HEK293 (cell line): ENCODE data around the gene IP6K3.

Source experiments
- CTCF ChIA-PET: fragments of 350-600 bp; formaldehyde crosslinking; extraction: SDS; loops from one replicate; lab custom pipeline; 2021; ENCODE audit warnings: antibody characterized with exemption; lab: Yijun Ruan, JAX
- POLR2A ChIA-PET: fragments of 300-600 bp; formaldehyde crosslinking; extraction: SDS; loops from one replicate; lab custom pipeline; 2020; ENCODE audit warnings: antibody characterized with exemption, inconsistent platforms; lab: Yijun Ruan, JAX
- H3K27ac ChIP-seq: fragments of 200-500 bp; sonication (Bioruptor generic); 2 replicates; pipeline ENCODE4 v1.5.1; 2014; ENCODE audit warnings: low read depth, low read length, control low read depth, inconsistent platforms; ENCODE audit errors: extremely low read depth
- H3K36me3 ChIP-seq, 2 experiments: fragments of 200-500 bp in 1 of 2; sonication (Bioruptor generic) in 1 of 2; 1 replicate in 1 of 2; 2 replicates in 1 of 2; pipeline ENCODE4 v1.5.1; 2014 to 2017; ENCODE audit warnings: inconsistent platforms in 2 of 2, low read length in 2 of 2; ENCODE audit not compliant: control insufficient read depth in 2 of 2, insufficient read depth in 1 of 2
- H3K4me1 ChIP-seq: fragments of 200-500 bp; sonication (Bioruptor generic); 2 replicates; pipeline ENCODE4 v1.5.1; 2014; ENCODE audit warnings: mild to moderate bottlenecking, low read length, inconsistent platforms; ENCODE audit not compliant: control insufficient read depth, insufficient read depth
- H3K4me3 ChIP-seq: 2 replicates; pipeline ENCODE4 v1.5.1; 2011; ENCODE audit warnings: low read depth, mild to moderate bottlenecking, control low read depth, low read length, moderate library complexity
- H3K9me3 ChIP-seq: fragments of 200-500 bp; sonication (Bioruptor generic); 2 replicates; pipeline ENCODE4 v1.5.1; 2014; ENCODE audit warnings: low read depth, low read length, inconsistent platforms; ENCODE audit not compliant: control insufficient read depth, insufficient read depth
- EGR2 ChIP-seq: fragments of 450-650 bp; formaldehyde crosslinking; IDR thresholded peaks from 2 replicates; pipeline ENCODE4 v1.5.1; 2016; ENCODE audit warnings: low read depth, missing biosample characterization, missing genetic modification characterization
- GFI1B ChIP-seq: fragments of 450-650 bp; formaldehyde crosslinking; IDR thresholded peaks from 2 replicates; pipeline ENCODE4 v1.5.1; 2016; ENCODE audit warnings: missing biosample characterization, missing genetic modification characterization
- INSM2 ChIP-seq: fragments of 450-650 bp; formaldehyde crosslinking; IDR thresholded peaks from 2 replicates; pipeline ENCODE4 v1.5.1; 2016; ENCODE audit warnings: missing biosample characterization, missing genetic modification characterization
- KLF1 ChIP-seq: fragments of 450-650 bp; formaldehyde crosslinking; IDR thresholded peaks from 2 replicates; pipeline ENCODE4 v1.5.1; 2016; ENCODE audit warnings: missing biosample characterization, missing genetic modification characterization
- KLF17 ChIP-seq: fragments of 450-650 bp; formaldehyde crosslinking; IDR thresholded peaks from 2 replicates; pipeline ENCODE4 v1.5.1; 2016; ENCODE audit warnings: missing biosample characterization, missing genetic modification characterization
- MEIS1 ChIP-seq: sonication (generic); formaldehyde crosslinking; IDR thresholded peaks from 2 replicates; pipeline ENCODE4 v1.8.1; 2022; ENCODE audit warnings: missing genetic modification reagents, mild to moderate bottlenecking, borderline replicate concordance
- SP3 ChIP-seq: fragments of 450-650 bp; formaldehyde crosslinking; IDR thresholded peaks from 2 replicates; pipeline ENCODE4 v1.5.1; 2016; ENCODE audit warnings: missing biosample characterization, missing genetic modification characterization
- TCF7L2 ChIP-seq: IDR thresholded peaks from 2 replicates; pipeline ENCODE4 v1.6.1; 2011; ENCODE audit warnings: low read depth, mild to moderate bottlenecking, inconsistent platforms, low read length, moderate library complexity, borderline replicate concordance
- WT1 ChIP-seq: fragments of 450-650 bp; formaldehyde crosslinking; IDR thresholded peaks from 2 replicates; pipeline ENCODE4 v1.5.1; 2016; ENCODE audit warnings: missing biosample characterization, missing genetic modification characterization
- ZBTB44 ChIP-seq: fragments of 450-650 bp; IDR thresholded peaks from 2 replicates; pipeline ENCODE4 v1.5.1; 2018; ENCODE audit warnings: missing biosample characterization, mild to moderate bottlenecking, missing genetic modification characterization
- ZNF10 ChIP-seq: fragments of 450-650 bp; formaldehyde crosslinking; IDR thresholded peaks from 2 replicates; pipeline ENCODE4 v1.5.1; 2017; ENCODE audit warnings: missing biosample characterization, missing genetic modification characterization
- ZNF16 ChIP-seq: fragments of 450-650 bp; formaldehyde crosslinking; IDR thresholded peaks from 2 replicates; pipeline ENCODE4 v1.5.1; 2016; ENCODE audit warnings: low read depth, missing biosample characterization, missing genetic modification characterization
- ZNF341 ChIP-seq: fragments of 450-650 bp; formaldehyde crosslinking; IDR thresholded peaks from 2 replicates; pipeline ENCODE4; 2016; ENCODE audit warnings: low read depth, missing biosample characterization, missing genetic modification characterization
- ZNF394 ChIP-seq: fragments of 450-650 bp; formaldehyde crosslinking; IDR thresholded peaks from 2 replicates; pipeline ENCODE4 v1.5.1; 2016; ENCODE audit warnings: missing biosample characterization, missing genetic modification characterization, mild to moderate bottlenecking, moderate library complexity, borderline replicate concordance
- ZNF48 ChIP-seq: fragments of 450-650 bp; formaldehyde crosslinking; IDR thresholded peaks from 2 replicates; pipeline ENCODE4 v1.5.1; 2016; ENCODE audit warnings: missing biosample characterization, missing genetic modification characterization
- ZNF518A ChIP-seq: fragments of 450-650 bp; formaldehyde crosslinking; conservative IDR thresholded peaks from 2 replicates; pipeline ENCODE4 v1.5.1; 2016; ENCODE audit warnings: low read depth, missing biosample characterization, missing genetic modification characterization
- ZNF549 ChIP-seq: fragments of 450-650 bp; IDR thresholded peaks from 2 replicates; pipeline ENCODE4 v1.5.1; 2018; ENCODE audit warnings: missing biosample characterization, missing genetic modification characterization, mild to moderate bottlenecking, inconsistent platforms, moderate library complexity
- ZNF558 ChIP-seq: fragments of 450-650 bp; formaldehyde crosslinking; IDR thresholded peaks from 2 replicates; pipeline ENCODE4 v1.5.1; 2016; ENCODE audit warnings: missing biosample characterization, missing genetic modification characterization
- ZNF580 ChIP-seq: fragments of 450-650 bp; formaldehyde crosslinking; IDR thresholded peaks from 2 replicates; pipeline ENCODE4 v1.5.1; 2016; ENCODE audit warnings: missing biosample characterization, missing genetic modification characterization
- ZNF623 ChIP-seq: fragments of 450-650 bp; formaldehyde crosslinking; IDR thresholded peaks from 2 replicates; pipeline ENCODE4 v1.5.1; 2016; ENCODE audit warnings: missing biosample characterization, missing genetic modification characterization
- ZNF645 ChIP-seq: fragments of 450-650 bp; formaldehyde crosslinking; IDR thresholded peaks from 2 replicates; pipeline ENCODE4; 2016; ENCODE audit warnings: missing biosample characterization, missing genetic modification characterization
- ZNF692 ChIP-seq: fragments of 450-650 bp; formaldehyde crosslinking; IDR thresholded peaks from 2 replicates; pipeline ENCODE4 v1.5.1; 2016; ENCODE audit warnings: missing biosample characterization, missing genetic modification characterization
- ZNF76 ChIP-seq: fragments of 450-650 bp; formaldehyde crosslinking; IDR thresholded peaks from 2 replicates; pipeline ENCODE4; 2016; ENCODE audit warnings: low read depth, missing biosample characterization, missing genetic modification characterization, borderline replicate concordance
- ZNF792 ChIP-seq: fragments of 450-650 bp; formaldehyde crosslinking; IDR thresholded peaks from 2 replicates; pipeline ENCODE4 v1.5.1; 2016; ENCODE audit warnings: missing biosample characterization, missing genetic modification characterization
- ZSCAN5A ChIP-seq: fragments of 450-650 bp; formaldehyde crosslinking; IDR thresholded peaks from 2 replicates; pipeline ENCODE4 v1.5.1; 2016; ENCODE audit warnings: missing biosample characterization, missing genetic modification characterization

IP6K3 gene

GRCh38 chr6:33672808-33673207 lies 73.9 kb downstream of the IP6K3 start (continued):
- TF ChIP-seq ZNF692 (tag by site-specific recombination): no peak
- TF ChIP-seq WT1 (tag by site-specific recombination): no peak
- TF ChIP-seq TCF7L2: no peak
- no peak for TF ChIP-seq ZNF549 (tag by site-specific recombination)
- TF ChIP-seq ZNF792 (tag by site-specific recombination): no peak
- TF ChIP-seq ZNF580 (tag by site-specific recombination): no peak
- TF ChIP-seq ZNF16 (tag by site-specific recombination): no peak
- no peak for TF ChIP-seq MEIS1
- TF ChIP-seq ZNF645 (tag by site-specific recombination): no peak
- no peak for TF ChIP-seq ZSCAN5A (tag by site-specific recombination)
- TF ChIP-seq ZBTB44 (tag by site-specific recombination): no peak
- no peak for TF ChIP-seq ZNF341
- no peak for TF ChIP-seq EGR2 (tag by site-specific recombination)
- no peak for TF ChIP-seq ZNF394 (tag by site-specific recombination)
- no peak for TF ChIP-seq GFI1B (tag by site-specific recombination)

GRCh38 chr6:33671744-33672072 lies 75.0 kb downstream of the IP6K3 start:
- H3K4me3 ChIP-seq: no peak overlapping the region
- ChIA-PET CTCF (interaction anchor here (0.6 to 3.0 kb wide), 7 partner anchors 29 to 86 kb away, joined by 3 to 12 read pairs (median 4); no protein-coding TSS in a partner anchor), POLR2A (no interaction called here)
- TF ChIP-seq ZNF76 (tag by site-specific recombination): no peak
- no peak for TF ChIP-seq ZNF558 (tag by site-specific recombination)
- TF ChIP-seq ZNF623 (tag by site-specific recombination): no peak
- TF ChIP-seq ZNF518A (tag by site-specific recombination): no peak
- no peak for TF ChIP-seq SP3 (tag by site-specific recombination)
- TF ChIP-seq KLF17 (tag by site-specific recombination): no peak
- TF ChIP-seq ZNF10: no peak
- TF ChIP-seq INSM2 (tag by site-specific recombination): no peak
- no peak for TF ChIP-seq KLF1 (tag by site-specific recombination)
- no peak for TF ChIP-seq ZNF48
- H3K9me3 ChIP-seq: no peaks in the 10 kb centered on the region
- H3K27ac ChIP-seq: no peak overlapping the region
- H3K36me3 ChIP-seq: peaks cover 4 to 56% of the 10 kb centered on the region in 2 experiments; a peak in 2 of 3 replicates
- no peaks in the 10 kb centered on the region for H3K4me1 ChIP-seq
